Karpas-422 (cell line): ENCODE data around the gene ATP11A. TPM values are rescaled to one million over a fixed set of nuclear protein-coding genes. Genes with fewer than 3 reads are reported as not detected.

ENCODE experiments used
- DNase-seq: peaks from one replicate; pipeline ENCODE4 v3.0.0-alpha.2; 2015
- H2AFZ ChIP-seq: fragments of 200-600 bp; sonication (generic); 2 replicates; pipeline ENCODE4 v1.6.1; 2014; ENCODE audit warnings: antibody characterized with exemption, low read length, mixed read lengths
- H3K27ac ChIP-seq: fragments of 200-600 bp; sonication (generic); 2 replicates; pipeline ENCODE4 v1.5.1; 2014; ENCODE audit warnings: mild to moderate bottlenecking, low read length, moderate library complexity
- H3K27me3 ChIP-seq: fragments of 200-600 bp; sonication (generic); 2 replicates; pipeline ENCODE4 v1.6.1; 2014; ENCODE audit warnings: low read length, mixed read lengths
- H3K36me3 ChIP-seq: fragments of 200-600 bp; sonication (generic); 2 replicates; pipeline ENCODE4 v1.6.1; 2014; ENCODE audit warnings: low read length, mixed read lengths; ENCODE audit not compliant: insufficient read depth
- H3K4me1 ChIP-seq: fragments of 200-600 bp; sonication (generic); 2 replicates; pipeline ENCODE4 v1.6.1; 2014; ENCODE audit warnings: mild to moderate bottlenecking, low read length, mixed read lengths
- H3K4me2 ChIP-seq: fragments of 200-600 bp; sonication (generic); 2 replicates; pipeline ENCODE4 v1.6.1; 2014; ENCODE audit warnings: low read length, low read depth, mild to moderate bottlenecking; ENCODE audit not compliant: poor library complexity, severe bottlenecking
- H3K4me3 ChIP-seq: fragments of 200-600 bp; sonication (generic); 2 replicates; pipeline ENCODE4 v1.5.1; 2014; ENCODE audit warnings: mild to moderate bottlenecking, antibody characterized with exemption, low read length, mixed read lengths
- H3K79me2 ChIP-seq: fragments of 200-600 bp; sonication (generic); 2 replicates; pipeline ENCODE4 v1.6.1; 2014; ENCODE audit warnings: mild to moderate bottlenecking, low read length, mixed read lengths
- H3K9ac ChIP-seq: fragments of 200-600 bp; sonication (generic); 2 replicates; pipeline ENCODE4 v1.6.0; 2014; ENCODE audit warnings: low read length
- H3K9me2 ChIP-seq: fragments of 200-600 bp; sonication (generic), shearing (Covaris generic); replicated peaks from 2 replicates; pipeline ENCODE4 v1.6.0; 2014; ENCODE audit warnings: mild to moderate bottlenecking, low read length, moderate library complexity; ENCODE audit not compliant: insufficient read depth
- H3K9me3 ChIP-seq: fragments of 300-700, 200-600 bp; sonication (generic); 2 replicates; pipeline ENCODE4 v1.6.1; 2014; ENCODE audit warnings: low read length, mixed read lengths
- H4K20me1 ChIP-seq: fragments of 200-600 bp; sonication (generic); 2 replicates; pipeline ENCODE4 v1.6.1; 2014; ENCODE audit warnings: mild to moderate bottlenecking, antibody characterized with exemption, low read length, low read depth; ENCODE audit not compliant: insufficient read depth
- total RNA-seq: library from RNA; depleted of rRNA; stranded (reverse); fragments of >200 nt; shearing (Covaris generic); gene quantifications from 2 replicates; pipeline ENCODE4 v1.2.3, GENCODE V29; 2014; ENCODE audit warnings: low replicate concordance

ATP11A gene
- total RNA-seq, 1 experiment from 2014 or later, result 0.11 TPM

DNA sequence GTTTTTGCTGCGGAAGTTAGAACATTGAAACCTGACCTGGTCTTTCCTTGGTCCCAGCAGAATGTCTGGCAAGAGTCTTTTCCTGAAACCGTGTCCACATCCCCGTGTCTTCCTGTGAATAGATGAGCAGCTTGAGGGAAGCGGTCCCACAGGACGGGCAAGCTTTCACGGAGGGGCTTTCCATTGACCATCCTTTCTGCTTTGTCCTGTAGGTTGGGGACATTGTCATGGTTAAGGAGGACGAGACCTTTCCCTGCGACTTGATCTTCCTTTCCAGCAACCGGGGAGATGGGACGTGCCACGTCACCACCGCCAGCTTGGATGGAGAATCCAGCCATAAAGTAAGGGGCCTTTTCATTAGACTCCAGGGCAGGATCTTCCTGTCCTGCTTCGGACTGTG lies 126.0 kb downstream of the ATP11A start:
- Histone ChIP-seq H3K9me2 (no peaks in the 10 kb centered on the region), H2AFZ (no peak overlapping the region), H3K9me3 (no peaks in the 10 kb centered on the region), H3K9ac (no peak overlapping the region), H3K27me3 (no peaks in the 10 kb centered on the region), H3K4me3 (no peak overlapping the region), H4K20me1 (no peaks in the 10 kb centered on the region), H3K36me3 (no peaks in the 10 kb centered on the region), H3K4me2 (no peak overlapping the region), H3K79me2 (no peaks in the 10 kb centered on the region), H3K4me1 (no peaks in the 10 kb centered on the region), H3K27ac (no peak overlapping the region)
- DNase-seq, result no peak

DNA sequence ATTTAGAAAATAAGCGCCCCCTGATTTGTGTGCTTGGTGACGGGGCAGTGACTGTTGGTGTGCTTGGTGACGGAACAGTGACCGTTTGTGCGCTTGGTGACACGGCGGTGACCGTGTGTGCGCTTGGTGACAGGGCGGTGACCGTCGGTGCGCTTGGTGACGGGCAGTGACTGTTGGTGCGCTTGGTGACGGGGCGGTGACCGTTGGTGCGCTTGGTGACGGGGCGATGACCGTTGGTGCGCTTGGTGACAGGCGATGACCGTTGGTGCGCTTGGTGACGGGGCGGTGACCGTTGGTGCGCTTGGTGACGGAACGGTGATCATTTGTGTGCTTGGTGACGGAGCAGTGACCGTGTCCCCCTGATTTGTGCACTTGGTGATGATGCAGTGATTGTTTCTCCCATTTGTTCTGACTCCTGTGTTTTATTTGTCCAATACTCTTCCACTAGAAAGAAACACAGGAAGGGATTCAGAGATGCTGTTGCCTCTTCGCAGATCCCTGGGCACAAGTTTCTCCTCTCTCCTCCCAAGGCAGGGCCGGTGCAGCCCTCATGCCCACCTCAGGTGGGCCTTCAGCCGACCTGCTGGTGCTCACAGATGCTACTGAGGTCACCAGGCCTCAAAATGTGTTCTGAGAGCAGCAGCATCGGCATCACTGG lies 128.3 kb downstream of the ATP11A start:
- Histone ChIP-seq H3K9me2 (no peaks in the 10 kb centered on the region), H3K4me2 (no peak overlapping the region), H3K9ac (no peak overlapping the region), H3K36me3 (no peaks in the 10 kb centered on the region), H3K79me2 (no peaks in the 10 kb centered on the region), H3K27ac (no peak overlapping the region), H3K4me3 (no peak overlapping the region), H2AFZ (no peak overlapping the region), H3K27me3 (no peaks in the 10 kb centered on the region), H3K9me3 (no peaks in the 10 kb centered on the region), H3K4me1 (no peaks in the 10 kb centered on the region), H4K20me1 (no peaks in the 10 kb centered on the region)
- no peak for DNase-seq

- H3K36me3 ChIP-seq, result no peaks in the 10 kb centered on the region
- no peak for DNase-seq
- H3K79me2 ChIP-seq, result no peaks in the 10 kb centered on the region
Measured at GRCh38 chr13:112818698-112819045, 128.8 kb downstream of the ATP11A start.

DNA sequence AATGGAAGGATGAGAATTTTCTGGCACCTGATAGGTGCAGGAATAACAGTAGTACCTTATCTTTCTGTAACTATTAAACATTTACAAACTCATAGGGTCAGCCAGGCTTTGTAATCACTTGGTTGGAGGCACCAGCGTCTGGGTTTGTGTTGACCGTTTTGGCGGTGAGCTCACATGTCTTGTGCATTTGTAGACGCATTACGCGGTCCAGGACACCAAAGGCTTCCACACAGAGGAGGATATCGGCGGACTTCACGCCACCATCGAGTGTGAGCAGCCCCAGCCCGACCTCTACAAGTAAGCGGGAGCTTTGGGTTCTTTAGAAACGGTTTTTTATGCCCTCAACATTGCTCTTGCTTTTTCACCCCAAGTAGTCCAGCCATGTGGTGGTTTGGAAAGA lies 129.3 kb downstream of the ATP11A start:
- no peak for DNase-seq
- H3K27me3 ChIP-seq, result no peaks in the 10 kb centered on the region
- no peaks in the 10 kb centered on the region for H3K79me2 ChIP-seq
- H2AFZ ChIP-seq, result no peak overlapping the region
- H3K27ac ChIP-seq, result no peak overlapping the region
- H3K9me2 ChIP-seq, result no peaks in the 10 kb centered on the region
- no peak overlapping the region for H3K4me3 ChIP-seq
- no peaks in the 10 kb centered on the region for H3K9me3 ChIP-seq
- no peak overlapping the region for H3K4me2 ChIP-seq
- no peaks in the 10 kb centered on the region for H3K36me3 ChIP-seq
- no peaks in the 10 kb centered on the region for H4K20me1 ChIP-seq
- no peaks in the 10 kb centered on the region for H3K4me1 ChIP-seq
- no peak overlapping the region for H3K9ac ChIP-seq

More at GRCh38 chr13:112818698-112819045, 128.8 kb downstream of the ATP11A start:
- Histone ChIP-seq H3K27me3 (no peaks in the 10 kb centered on the region), H4K20me1 (no peaks in the 10 kb centered on the region), H3K9me3 (no peaks in the 10 kb centered on the region), H3K4me2 (no peak overlapping the region), H3K27ac (no peak overlapping the region), H3K9ac (no peak overlapping the region), H3K4me3 (no peak overlapping the region), H2AFZ (no peak overlapping the region), H3K4me1 (no peaks in the 10 kb centered on the region), H3K9me2 (no peaks in the 10 kb centered on the region)

DNA sequence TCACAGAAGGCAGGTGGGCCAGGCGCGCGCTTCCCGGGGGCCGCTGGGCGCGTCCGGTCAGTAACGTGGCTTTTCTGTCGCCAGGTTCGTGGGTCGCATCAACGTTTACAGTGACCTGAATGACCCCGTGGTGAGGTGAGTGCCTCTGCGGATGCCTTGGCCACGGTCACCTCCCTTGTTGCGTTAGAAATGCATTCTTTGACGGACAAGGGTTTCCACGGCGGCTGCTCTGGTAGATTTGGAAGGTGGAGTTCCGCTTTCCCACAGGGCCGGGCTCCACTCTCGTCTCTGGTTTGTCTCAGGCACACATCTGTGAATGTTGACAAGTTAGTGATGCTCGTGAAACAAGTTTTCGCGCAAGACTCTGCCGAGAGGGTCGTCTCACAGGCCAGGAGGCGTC lies 130.0 kb downstream of the ATP11A start:
- H3K79me2 ChIP-seq, result no peaks in the 10 kb centered on the region
- no peaks in the 10 kb centered on the region for H3K36me3 ChIP-seq
- H3K4me2 ChIP-seq, result no peak overlapping the region
- no peak overlapping the region for H3K4me3 ChIP-seq
- no peaks in the 10 kb centered on the region for H3K9me3 ChIP-seq
- H3K9me2 ChIP-seq, result no peaks in the 10 kb centered on the region
- no peaks in the 10 kb centered on the region for H4K20me1 ChIP-seq
- no peak overlapping the region for H3K9ac ChIP-seq
- H2AFZ ChIP-seq, result no peak overlapping the region
- no peaks in the 10 kb centered on the region for H3K4me1 ChIP-seq
- no peak overlapping the region for H3K27ac ChIP-seq
- no peak for DNase-seq
- no peaks in the 10 kb centered on the region for H3K27me3 ChIP-seq

GRCh38 chr13:112820318-112820717 lies 130.5 kb downstream of the ATP11A start:
- no peaks in the 10 kb centered on the region for H4K20me1 ChIP-seq
- no peak overlapping the region for H3K9ac ChIP-seq
- H3K4me3 ChIP-seq, result no peak overlapping the region
- no peak overlapping the region for H3K4me2 ChIP-seq
- H3K27me3 ChIP-seq, result no peaks in the 10 kb centered on the region
- H3K9me3 ChIP-seq, result no peaks in the 10 kb centered on the region
- no peaks in the 10 kb centered on the region for H3K79me2 ChIP-seq
- H2AFZ ChIP-seq, result no peak overlapping the region
- H3K9me2 ChIP-seq, result no peaks in the 10 kb centered on the region
- H3K4me1 ChIP-seq, result no peaks in the 10 kb centered on the region
- H3K36me3 ChIP-seq, result no peaks in the 10 kb centered on the region
- no peak overlapping the region for H3K27ac ChIP-seq
- no peak for DNase-seq

DNA sequence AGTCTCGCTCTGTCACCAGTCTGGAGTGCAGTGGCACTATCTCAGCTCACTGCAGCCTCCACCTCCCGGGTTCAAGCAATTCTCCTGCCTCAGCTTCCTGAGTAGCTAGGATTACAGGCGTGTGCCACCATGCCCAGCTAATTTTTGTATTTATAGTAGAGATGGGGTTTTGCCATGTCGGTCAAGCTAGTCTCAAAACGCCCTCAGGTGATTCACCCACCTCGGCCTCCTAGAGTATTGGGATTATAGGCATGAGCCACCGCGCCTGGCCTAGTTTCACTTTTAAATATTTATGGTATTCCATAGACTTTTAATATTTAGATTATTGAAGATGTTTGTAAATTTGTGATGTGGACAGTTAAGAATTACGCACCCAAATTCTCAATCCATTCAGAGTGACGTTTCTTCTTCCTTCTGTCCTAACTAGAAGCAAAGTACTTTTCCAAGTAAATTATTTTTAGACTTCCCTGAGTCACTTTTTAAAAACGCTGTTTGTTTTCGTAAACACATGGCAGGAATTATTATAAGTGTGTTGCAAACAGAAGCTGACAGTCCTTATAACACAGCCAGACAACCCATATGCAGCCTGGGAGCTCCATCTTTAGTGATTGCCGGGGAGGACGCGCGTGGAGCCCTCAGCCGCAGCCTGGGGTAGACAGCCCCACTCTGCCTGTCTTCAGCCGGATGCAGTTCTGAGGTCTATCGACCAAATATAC lies 131.7 kb downstream of the ATP11A start:
- Histone ChIP-seq H3K79me2 (no peaks in the 10 kb centered on the region), H3K36me3 (no peaks in the 10 kb centered on the region), H3K9me3 (no peaks in the 10 kb centered on the region), H3K4me2 (no peak overlapping the region), H3K27ac (no peak overlapping the region), H2AFZ (no peak overlapping the region), H3K4me1 (no peaks in the 10 kb centered on the region), H3K27me3 (no peaks in the 10 kb centered on the region), H4K20me1 (no peaks in the 10 kb centered on the region), H3K9me2 (no peaks in the 10 kb centered on the region), H3K4me3 (no peak overlapping the region), H3K9ac (no peak overlapping the region)
- no peak for DNase-seq

DNA sequence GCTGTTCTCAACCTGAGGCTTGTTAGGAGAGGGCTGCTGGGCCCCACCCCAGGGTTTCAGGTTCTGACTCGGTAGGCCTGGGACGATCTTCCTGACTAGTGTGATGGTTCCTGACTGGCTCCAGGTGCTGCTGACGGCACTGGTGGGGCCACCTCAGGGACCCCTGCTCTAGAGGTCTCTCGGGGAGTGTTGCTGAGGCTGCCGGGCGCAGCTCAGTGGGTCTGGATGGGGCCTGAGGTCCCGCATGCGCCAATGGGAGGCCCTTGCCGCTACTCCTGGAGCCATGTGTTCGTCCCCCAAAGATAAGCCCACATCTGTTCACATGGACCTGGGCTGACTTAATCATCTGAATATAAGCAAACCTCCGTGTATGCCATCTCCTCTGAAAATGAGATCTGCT lies 133.0 kb downstream of the ATP11A start:
- no peaks in the 10 kb centered on the region for H3K79me2 ChIP-seq
- no peak overlapping the region for H3K4me3 ChIP-seq
- no peak overlapping the region for H3K27ac ChIP-seq
- H2AFZ ChIP-seq, result no peak overlapping the region
- H3K4me1 ChIP-seq, result no peaks in the 10 kb centered on the region
- no peaks in the 10 kb centered on the region for H3K36me3 ChIP-seq
- H3K9me3 ChIP-seq, result no peaks in the 10 kb centered on the region
- no peak overlapping the region for H3K4me2 ChIP-seq
- no peak for DNase-seq
- H4K20me1 ChIP-seq, result no peaks in the 10 kb centered on the region
- no peaks in the 10 kb centered on the region for H3K9me2 ChIP-seq
- H3K27me3 ChIP-seq, result no peaks in the 10 kb centered on the region
- no peak overlapping the region for H3K9ac ChIP-seq
